LNCaP clone FGC (cell line): ENCODE measurements around the gene ZNF837.
A peak's percentile ranks its signal among the peaks of the same experiment; 100 is the strongest.

Experiments used
- DNase-seq: peaks from one replicate; pipeline ENCODE4 v3.0.0-alpha.2; 2011; ENCODE audit warnings: low read depth
- H3K4me3 ChIP-seq: 2 replicates; pipeline ENCODE4 v1.5.1; 2011; ENCODE audit warnings: mild to moderate bottlenecking, low read depth, low read length, control low read depth
- CTCF ChIP-seq: IDR thresholded peaks from 2 replicates; pipeline ENCODE4 v1.5.1; 2012; ENCODE audit warnings: mild to moderate bottlenecking; ENCODE audit not compliant: control insufficient read depth, insufficient read depth; ENCODE audit errors: extremely low read depth

The ZNF837 gene

GRCh38 chr19:58335630-58336029 is 45.2 kb downstream of the ZNF837 start:
- no peak overlapping the region for H3K4me3 ChIP-seq
- no peak for TF ChIP-seq CTCF
- no peak for DNase-seq

- no peak for TF ChIP-seq CTCF
- no peak for DNase-seq
- H3K4me3 ChIP-seq: no peak overlapping the region
Measured at GRCh38 chr19:58334691-58335249, 46.1 kb downstream of the ZNF837 start.

- no peak overlapping the region for H3K4me3 ChIP-seq
- no peak for TF ChIP-seq CTCF
- no peak for DNase-seq
Measured at GRCh38 chr19:58332697-58333096, 48.1 kb downstream of the ZNF837 start.

- no peak for TF ChIP-seq CTCF
- no peak overlapping the region for H3K4me3 ChIP-seq
- DNase-seq: no peak
Measured at GRCh38 chr19:58330458-58330857, 50.4 kb downstream of the ZNF837 start.

GRCh38 chr19:58328999-58329398 is 51.8 kb downstream of the ZNF837 start:
- no peak overlapping the region for H3K4me3 ChIP-seq
- no peak for DNase-seq
- 0 out of 2 replicates have a peak, but pooled peaks have one; percentile 5 for TF ChIP-seq CTCF

- TF ChIP-seq CTCF: no peak
- H3K4me3 ChIP-seq: peak within 1 kb of the TSS; percentile 97
- DNase-seq: peak; percentile 90
Measured at GRCh38 chr19:58326914-58327726, 53.7 kb downstream of the ZNF837 start, which contains the start of gene ZSCAN22. ZSCAN22 (plus strand) TSS chr19:58326994; CDS start chr19:58334803, 7,809 bp downstream.

- no peak for DNase-seq
- H3K4me3 ChIP-seq: peak overlapping the region; percentile 97
- no peak for TF ChIP-seq CTCF
Measured at GRCh38 chr19:58326501-58326913, 54.3 kb downstream of the ZNF837 start.
